IPS DF 4.7 (cell line): ENCODE measurements around the gene CYTH3.
"Not testable (repeated sequence)": the region's sequence is repeated elsewhere in the genome, so short reads cannot be mapped to it uniquely, and the experiment has no call there.

Experiments used
- DNase-seq: peaks from one replicate; pipeline ENCODE4 v3.0.0-alpha.2; 2013; ENCODE audit warnings: low spot score; ENCODE audit errors: extremely low read depth

The CYTH3 gene

GRCh38 chr7:6154542-6155404, 117.7 kb downstream of the CYTH3 start:
- DNase-seq: no peak

GRCh38 chr7:6153646-6154541, 118.5 kb downstream of the CYTH3 start:
- no peak for DNase-seq

- DNase-seq: no peak
Observed at GRCh38 chr7:6151994-6152735, 120.3 kb downstream of the CYTH3 start.

GRCh38 chr7:6151527-6151926, 120.9 kb downstream of the CYTH3 start:
- not testable (repeated sequence) for DNase-seq

- no peak for DNase-seq
Observed at GRCh38 chr7:6149996-6150395, 122.4 kb downstream of the CYTH3 start.

- no peak for DNase-seq
Observed at GRCh38 chr7:6148724-6149360, 123.6 kb downstream of the CYTH3 start.

- no peak for DNase-seq
Observed at GRCh38 chr7:6147627-6148026, 124.8 kb downstream of the CYTH3 start.

GRCh38 chr7:6146666-6147065, 125.8 kb downstream of the CYTH3 start:
- DNase-seq: no peak

- no peak for DNase-seq
Observed at GRCh38 chr7:6143997-6144396, 128.4 kb downstream of the CYTH3 start.

- DNase-seq: no peak
Observed at GRCh38 chr7:6142871-6143380, 129.5 kb downstream of the CYTH3 start.

- DNase-seq: no peak
Observed at GRCh38 chr7:6139189-6139996, 133.0 kb downstream of the CYTH3 start.

- no peak for DNase-seq
Observed at GRCh38 chr7:6136475-6136874, 135.9 kb downstream of the CYTH3 start.

GRCh38 chr7:6133249-6133648, 139.2 kb downstream of the CYTH3 start:
- no peak for DNase-seq

GRCh38 chr7:6130007-6130587, 142.3 kb downstream of the CYTH3 start:
- no peak for DNase-seq

- no peak for DNase-seq
Observed at GRCh38 chr7:6128205-6128604, 144.2 kb downstream of the CYTH3 start.

GRCh38 chr7:6127110-6127490, 145.3 kb downstream of the CYTH3 start:
- DNase-seq: no peak

- no peak for DNase-seq
Observed at GRCh38 chr7:6123843-6124242, 148.6 kb downstream of the CYTH3 start.

GRCh38 chr7:6121141-6121540, 151.3 kb downstream of the CYTH3 start:
- no peak for DNase-seq

GRCh38 chr7:6117533-6117932, 154.9 kb downstream of the CYTH3 start:
- DNase-seq: no peak

- DNase-seq: no peak
Observed at GRCh38 chr7:6116211-6116610, 156.2 kb downstream of the CYTH3 start.
